HG03457 (cell line): Measurements from ENCODE around the gene CXCR5.

Experiments used
- ATAC-seq: cut with Tn5 transposase; IDR thresholded peaks from one replicate; pipeline ENCODE4 v1.9.1; 2021; ENCODE audit warnings: moderate number of reproducible peaks; ENCODE audit not compliant: unreplicated experiment

Gene CXCR5

DNA sequence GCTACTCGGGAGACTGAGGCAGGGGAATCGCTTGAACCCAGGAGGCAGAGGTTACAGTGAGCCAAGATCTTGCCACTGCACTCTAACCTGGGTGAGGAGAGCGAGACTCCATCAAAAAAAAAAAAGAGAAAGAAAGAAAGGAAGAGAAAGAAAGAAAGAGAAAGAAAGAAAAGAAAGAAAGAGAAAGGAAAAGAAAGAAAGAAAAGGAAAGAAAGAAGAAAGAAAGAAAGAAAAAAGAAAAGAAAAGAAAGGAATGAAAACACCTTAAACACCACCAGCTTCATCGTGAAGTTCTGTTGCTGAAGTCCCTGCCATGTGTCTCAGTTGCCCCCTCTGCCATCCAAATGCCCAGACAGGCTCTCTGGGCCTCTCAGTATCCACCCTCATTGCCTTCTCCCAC is 9.9 kb upstream of the CXCR5 start:
- ATAC-seq = no peak

DNA sequence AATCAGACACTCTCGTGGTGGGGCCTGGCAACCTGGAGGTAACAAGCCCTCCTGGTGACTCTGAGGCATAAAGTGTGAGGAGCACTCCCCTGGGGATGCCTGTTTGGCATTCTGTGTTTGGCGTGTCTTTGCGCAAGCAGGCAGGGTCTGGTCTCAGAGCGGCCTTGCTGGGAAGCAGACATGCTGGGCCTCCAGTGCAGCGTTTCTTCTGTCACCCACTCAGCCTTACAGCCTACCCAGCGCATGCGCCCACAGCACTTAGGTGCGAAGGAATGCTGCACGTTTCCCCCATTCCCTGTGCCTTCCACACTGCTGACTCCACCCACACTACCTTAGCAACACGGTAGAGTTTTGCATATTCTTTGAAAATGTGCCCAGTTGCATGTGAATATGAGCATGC is 7.4 kb upstream of the CXCR5 start:
- ATAC-seq = no peak

DNA sequence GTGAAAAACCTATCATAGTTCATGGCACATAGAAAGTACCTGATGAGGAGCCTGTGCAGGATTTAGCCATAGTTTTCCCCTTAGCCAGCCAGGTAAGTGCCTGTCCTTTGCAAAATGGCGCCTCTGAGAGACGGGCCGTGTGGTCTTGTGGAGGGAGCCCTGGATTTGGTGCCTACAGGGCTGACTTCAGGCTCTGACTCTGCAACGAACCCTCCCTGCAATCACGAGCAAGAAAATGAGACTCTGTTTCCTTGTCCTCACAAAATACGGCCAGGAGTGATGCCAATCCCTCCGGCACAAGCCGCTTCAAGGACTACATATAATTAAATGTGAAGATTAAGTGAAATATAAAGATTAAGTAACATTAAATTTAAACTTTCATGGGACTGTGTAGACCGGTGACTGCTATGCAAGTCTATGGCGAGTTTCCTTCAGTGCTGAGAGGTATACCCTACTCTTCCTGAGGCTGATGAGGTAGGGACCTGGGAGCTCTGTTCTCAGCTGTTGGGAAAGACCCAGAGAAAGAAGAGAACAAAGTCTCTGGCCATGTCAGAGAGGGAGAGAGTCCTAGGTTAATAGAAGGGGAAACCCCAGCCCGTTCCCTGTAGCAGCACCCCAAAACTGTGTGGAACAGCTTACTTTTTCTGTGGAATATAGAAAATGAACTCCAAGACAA is 6.1 kb upstream of the CXCR5 start:
- no peak for ATAC-seq

DNA sequence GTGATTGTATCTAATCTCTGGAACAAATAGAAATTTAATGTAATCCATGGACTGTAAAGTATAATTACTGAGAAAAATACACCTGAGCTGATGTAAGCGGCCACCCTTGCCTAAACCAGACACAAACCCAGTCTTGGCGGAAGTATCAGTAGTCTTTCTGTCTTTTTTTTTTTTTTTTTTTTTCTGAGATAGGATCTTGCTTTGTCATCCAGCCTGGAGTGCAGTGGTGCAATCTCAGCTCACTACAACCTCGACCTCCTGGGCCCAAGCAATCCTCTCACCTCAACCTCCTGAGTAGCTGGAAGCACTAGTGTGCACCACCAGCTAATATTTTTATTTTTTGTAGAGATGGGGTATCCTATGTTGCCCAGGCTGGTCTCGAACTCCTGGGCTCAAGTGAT is 5.5 kb upstream of the CXCR5 start:
- no peak for ATAC-seq

DNA sequence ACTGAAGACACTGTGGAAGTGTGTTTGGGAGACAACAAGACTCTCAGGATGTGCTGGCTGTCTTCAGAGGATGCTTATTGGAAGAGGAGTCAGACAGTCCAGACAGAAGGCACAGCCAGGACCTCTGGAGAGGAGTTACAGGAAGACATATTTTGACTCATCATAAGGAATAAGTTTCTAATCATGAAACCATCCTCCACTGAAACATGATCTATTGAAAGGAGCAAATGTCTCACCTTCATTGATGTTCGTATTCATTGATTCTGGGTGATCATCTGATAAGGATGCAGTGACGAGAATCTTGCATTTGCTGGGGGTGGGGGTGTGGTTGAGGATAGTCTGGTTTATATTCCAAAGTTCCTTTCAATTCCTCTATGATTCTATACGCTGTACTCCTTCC is 2.5 kb upstream of the CXCR5 start:
- no peak for ATAC-seq

DNA sequence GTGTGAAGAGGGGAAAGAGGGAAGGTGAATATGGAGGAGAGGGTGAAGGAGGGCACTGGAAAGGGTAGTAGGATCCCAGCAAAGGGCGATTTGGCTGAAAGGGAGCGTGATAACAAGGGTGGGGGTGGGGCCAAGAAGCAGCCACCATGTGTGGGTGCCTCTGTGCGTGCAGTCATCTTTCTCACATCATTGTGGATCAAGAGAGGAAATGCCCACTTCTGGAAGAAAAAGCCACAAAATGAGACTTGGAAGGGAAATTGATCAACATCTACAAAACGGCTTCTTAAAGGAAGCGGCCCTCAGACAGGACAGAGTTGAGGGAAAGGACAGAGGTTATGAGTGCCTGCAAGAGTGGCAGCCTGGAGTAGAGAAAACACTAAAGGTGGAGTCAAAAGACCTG is 1.2 kb upstream of the CXCR5 start:
- no peak for ATAC-seq

DNA sequence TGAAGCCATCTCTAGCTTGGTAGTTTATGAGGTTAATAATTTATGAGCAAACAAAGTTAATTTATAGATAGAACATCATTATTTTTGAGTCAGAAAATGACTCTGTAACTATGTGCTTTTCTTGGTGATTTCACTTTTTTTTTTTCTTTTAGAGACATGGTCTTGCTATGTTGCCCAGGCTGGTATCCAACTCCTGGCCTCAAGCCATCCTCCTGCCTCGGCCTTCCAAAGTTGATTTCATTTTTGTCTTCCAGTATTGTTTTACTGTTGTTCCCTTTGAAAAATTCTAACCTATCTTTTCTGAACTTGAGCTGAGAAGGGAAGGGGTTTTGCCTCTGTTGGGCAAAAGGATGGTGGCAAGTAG is 706 bp upstream of the CXCR5 start:
- no peak for ATAC-seq

DNA sequence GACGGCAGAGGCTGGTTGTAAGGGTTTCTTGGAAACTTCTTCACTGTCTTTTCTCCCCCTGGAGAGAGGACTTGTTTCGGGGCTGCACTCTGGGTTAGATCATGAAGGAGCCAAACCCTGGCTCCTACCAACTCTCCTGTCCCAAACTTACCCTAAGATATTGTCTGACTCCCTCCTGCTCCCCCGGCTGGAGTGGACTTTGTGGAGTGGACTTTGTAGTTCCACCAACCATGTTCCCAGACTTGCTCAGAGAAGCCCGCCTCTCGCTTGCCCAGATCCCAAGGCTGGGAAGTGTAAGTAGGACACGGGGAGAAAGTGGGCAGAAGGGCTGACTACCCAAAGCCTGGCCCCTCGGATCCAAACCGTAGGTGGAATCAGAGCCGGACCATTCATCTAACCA is 1.2 kb downstream of the CXCR5 start:
- no peak for ATAC-seq

DNA sequence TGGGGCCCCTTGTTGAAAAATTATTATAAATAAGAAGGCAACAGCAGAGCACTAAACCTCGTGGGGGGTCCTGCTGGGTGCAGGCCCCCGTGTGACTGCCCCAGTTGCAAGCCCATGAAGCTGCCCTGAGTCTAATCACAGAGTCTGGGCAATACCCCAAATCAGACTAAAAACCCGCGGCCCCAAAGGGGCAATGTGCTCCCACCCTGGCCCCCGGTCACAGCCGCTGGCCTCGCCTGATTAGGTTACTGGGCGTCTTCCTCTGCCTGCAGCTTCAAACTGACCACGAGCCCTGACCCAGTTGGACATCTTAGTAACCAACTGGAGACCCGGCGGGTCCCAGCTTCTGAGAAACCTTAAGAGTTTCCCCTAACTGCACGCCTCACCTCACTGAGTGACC is 1.6 kb downstream of the CXCR5 start:
- ATAC-seq = no peak

DNA sequence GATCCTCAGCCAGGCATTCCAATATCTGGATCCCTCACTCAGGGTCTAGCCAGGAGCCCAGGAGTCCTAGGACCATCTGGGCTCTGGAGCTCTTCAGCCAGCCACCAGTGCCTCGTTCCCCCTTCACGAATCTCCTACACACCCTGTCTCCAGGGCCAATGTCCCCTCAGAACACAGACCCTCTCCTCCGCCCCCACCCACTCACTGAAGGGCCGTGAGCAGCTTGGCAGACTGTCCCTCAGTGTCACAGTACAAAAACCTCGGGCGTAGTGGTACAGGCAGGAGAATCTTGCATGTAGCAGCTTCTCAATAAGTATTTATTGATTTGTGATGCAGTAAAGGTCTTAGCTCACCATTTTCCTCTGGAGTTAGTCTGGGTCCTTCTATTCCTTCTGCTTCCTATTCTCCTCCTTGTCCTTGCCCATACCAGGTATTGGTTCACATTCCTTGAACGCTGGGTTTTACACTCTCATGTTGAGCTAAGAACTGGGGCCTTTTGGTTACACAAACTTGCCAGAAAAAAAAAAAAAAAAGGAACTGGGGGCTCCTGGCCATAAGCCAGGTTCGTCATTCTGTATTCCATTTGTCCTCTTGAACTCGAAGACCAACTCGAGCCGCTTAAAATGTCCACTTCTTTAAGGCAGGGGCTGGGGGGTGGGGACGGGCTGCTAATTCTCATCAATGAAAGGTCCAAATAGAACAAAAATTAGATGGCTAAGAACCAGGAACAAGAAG is 2.3 kb downstream of the CXCR5 start:
- no peak for ATAC-seq

DNA sequence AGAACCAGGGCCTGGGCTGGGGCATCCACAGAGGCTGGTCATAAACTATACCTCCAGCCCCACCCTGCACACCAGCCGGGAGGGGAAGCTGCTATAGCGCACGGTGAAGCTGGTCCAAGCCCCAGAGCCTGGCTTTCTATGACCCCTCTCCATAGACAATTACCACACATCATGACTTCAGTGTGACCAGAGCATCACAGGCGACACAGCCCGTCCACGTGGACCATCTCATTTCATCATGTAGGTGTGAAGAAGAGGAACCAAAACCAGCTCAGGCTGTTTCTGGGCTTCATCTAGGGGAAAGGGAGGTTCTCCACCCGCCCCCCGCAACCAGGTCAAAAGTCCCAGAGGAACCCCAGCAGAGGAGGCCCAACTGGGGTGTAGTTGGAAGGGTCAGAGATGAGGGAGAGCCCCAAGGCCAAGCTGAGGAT is 3.0 kb downstream of the CXCR5 start:
- ATAC-seq = no peak

DNA sequence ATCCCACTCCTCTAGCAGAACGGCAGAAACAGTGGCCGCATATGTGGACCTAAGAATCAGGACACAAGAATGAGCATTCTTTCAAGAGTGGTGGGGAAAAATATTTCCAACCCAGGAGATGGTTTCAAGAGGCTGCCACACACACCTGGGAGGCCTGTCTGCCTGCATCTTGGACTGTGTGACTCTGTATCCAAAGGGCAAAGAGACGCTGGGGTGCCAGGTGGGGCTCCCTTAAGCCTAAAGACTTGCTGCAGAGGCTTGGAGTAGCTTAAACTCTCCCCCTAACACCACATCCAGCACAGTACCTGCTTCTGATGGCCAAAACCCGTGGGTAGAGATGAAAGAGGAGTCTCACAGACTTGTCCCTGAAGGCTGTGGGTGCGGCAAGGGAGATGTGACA is 3.5 kb downstream of the CXCR5 start:
- ATAC-seq = no peak

DNA sequence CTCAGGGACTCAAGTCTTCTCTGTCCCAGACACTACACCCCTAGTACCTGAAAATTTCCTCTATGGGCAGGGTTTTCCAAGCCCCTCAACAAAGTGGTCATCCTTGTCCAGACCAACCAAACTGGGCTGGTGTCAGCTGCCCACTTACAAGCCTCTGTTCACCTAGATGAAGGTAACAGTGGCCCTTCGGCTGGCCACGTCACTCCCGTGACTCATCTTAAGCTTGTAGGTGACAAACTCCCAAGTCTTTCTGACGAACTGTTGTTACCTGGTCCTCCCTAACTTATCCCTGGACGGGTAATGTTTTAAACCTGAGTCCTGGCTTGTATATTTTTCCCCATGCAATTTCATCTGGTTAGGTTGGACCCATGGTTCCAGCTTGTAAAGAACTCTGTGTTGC is 4.7 kb downstream of the CXCR5 start:
- ATAC-seq = no peak

DNA sequence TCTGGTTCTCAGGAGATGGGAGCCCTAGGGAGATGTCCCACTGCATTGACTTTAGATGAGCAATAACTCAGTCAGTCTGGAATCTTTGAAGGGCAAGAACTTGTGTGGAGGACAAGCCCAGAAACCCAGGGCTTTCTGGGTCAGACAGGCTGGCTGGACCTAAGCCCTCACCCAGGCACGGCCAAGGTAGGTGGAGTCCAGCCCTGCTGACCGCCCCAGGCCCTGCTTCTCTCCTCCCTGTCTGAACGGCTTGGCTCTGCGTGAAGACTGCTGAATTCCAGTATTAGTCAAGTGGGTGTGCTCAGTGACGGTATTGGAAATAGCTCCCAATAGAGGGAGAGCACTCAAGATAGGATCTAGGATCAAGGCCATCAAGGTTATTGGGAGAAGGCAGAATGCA is 6.1 kb downstream of the CXCR5 start:
- ATAC-seq = no peak

DNA sequence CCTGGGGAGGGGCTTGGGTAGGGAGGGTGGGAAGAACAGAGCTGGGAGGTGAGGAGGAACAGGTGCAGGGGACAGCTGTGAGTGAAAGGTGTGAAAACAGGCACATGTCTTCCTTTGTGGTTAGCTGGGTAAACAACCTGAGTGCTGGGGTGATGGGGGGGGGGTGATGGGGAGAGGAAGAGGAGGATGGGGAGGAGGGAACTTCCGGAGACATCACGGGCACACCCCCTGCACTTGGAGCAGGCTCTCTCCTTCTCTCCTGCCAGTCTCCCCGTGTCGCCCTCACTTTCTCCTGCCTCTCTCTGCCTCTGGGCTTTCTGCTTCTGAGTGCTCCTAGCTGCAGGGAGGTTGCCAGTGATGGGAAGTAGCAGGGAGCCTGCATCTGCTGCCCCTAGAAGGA is 8.8 kb downstream of the CXCR5 start:
- no peak for ATAC-seq

DNA sequence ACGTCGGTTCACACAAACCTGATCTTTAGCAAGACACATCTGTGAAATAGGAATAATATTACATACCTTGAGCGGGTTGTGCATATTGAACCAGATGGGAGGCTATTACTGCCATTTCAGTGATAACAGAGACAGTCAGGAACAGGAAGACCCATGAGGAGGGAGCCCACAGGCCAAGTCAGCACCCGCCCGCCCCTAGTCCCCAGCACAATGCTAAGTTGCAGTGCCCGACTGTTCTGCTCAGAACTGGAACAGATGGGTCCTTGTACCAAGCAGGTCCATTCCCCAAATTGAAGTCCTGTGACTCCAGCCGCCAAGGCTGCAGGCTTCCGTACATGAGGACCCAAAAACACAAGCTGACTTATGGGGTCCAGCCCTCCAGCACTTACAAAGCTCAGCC is 9.3 kb downstream of the CXCR5 start:
- ATAC-seq = no peak

DNA sequence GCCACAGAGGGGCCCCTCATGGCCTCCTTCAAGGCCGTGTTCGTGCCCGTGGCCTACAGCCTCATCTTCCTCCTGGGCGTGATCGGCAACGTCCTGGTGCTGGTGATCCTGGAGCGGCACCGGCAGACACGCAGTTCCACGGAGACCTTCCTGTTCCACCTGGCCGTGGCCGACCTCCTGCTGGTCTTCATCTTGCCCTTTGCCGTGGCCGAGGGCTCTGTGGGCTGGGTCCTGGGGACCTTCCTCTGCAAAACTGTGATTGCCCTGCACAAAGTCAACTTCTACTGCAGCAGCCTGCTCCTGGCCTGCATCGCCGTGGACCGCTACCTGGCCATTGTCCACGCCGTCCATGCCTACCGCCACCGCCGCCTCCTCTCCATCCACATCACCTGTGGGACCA is 10.0 kb downstream of the CXCR5 start:
- ATAC-seq = no peak

DNA sequence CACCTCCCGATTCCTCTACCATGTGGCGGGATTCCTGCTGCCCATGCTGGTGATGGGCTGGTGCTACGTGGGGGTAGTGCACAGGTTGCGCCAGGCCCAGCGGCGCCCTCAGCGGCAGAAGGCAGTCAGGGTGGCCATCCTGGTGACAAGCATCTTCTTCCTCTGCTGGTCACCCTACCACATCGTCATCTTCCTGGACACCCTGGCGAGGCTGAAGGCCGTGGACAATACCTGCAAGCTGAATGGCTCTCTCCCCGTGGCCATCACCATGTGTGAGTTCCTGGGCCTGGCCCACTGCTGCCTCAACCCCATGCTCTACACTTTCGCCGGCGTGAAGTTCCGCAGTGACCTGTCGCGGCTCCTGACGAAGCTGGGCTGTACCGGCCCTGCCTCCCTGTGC is 10.5 kb downstream of the CXCR5 start:
- ATAC-seq = no peak

DNA sequence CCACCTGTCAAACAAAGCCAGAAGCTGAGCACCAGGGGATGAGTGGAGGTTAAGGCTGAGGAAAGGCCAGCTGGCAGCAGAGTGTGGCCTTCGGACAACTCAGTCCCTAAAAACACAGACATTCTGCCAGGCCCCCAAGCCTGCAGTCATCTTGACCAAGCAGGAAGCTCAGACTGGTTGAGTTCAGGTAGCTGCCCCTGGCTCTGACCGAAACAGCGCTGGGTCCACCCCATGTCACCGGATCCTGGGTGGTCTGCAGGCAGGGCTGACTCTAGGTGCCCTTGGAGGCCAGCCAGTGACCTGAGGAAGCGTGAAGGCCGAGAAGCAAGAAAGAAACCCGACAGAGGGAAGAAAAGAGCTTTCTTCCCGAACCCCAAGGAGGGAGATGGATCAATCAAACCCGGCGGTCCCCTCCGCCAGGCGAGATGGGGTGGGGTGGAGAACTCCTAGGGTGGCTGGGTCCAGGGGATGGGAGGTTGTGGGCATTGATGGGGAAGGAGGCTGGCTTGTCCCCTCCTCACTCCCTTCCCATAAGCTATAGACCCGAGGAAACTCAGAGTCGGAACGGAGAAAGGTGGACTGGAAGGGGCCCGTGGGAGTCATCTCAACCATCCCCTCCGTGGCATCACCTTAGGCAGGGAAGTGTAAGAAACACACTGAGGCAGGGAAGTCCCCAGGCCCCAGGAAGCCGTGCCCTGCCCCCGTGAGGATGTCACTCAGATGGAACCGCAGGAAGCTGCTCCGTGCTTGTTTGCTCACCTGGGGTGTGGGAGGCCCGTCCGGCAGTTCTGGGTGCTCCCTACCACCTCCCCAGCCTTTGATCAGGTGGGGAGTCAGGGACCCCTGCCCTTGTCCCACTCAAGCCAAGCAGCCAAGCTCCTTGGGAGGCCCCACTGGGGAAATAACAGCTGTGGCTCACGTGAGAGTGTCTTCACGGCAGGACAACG is 11.7 kb downstream of the CXCR5 start:
- ATAC-seq = no peak

DNA sequence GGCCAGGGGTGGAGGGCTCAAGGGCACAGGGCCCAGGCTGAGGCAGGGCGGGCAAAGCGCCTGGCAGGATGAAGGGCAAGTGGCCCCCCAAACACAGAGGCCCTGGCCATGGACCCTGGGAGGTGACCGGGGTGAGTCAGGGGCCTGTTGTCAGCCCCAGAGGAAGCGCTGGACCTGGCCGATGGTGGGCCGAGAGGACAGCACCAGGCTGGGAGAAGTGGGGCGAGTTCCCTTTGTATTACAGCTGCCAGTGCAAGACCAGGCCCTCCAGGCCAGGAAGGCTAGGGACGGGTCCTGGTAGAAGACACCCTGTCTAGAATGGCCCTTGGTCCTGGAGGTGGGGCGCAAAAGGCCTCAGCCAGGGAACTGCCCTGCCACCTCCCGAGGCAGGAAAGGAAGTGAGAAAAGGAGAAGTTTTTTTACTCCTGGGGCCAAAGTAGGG is 12.8 kb downstream of the CXCR5 start:
- no peak for ATAC-seq

DNA sequence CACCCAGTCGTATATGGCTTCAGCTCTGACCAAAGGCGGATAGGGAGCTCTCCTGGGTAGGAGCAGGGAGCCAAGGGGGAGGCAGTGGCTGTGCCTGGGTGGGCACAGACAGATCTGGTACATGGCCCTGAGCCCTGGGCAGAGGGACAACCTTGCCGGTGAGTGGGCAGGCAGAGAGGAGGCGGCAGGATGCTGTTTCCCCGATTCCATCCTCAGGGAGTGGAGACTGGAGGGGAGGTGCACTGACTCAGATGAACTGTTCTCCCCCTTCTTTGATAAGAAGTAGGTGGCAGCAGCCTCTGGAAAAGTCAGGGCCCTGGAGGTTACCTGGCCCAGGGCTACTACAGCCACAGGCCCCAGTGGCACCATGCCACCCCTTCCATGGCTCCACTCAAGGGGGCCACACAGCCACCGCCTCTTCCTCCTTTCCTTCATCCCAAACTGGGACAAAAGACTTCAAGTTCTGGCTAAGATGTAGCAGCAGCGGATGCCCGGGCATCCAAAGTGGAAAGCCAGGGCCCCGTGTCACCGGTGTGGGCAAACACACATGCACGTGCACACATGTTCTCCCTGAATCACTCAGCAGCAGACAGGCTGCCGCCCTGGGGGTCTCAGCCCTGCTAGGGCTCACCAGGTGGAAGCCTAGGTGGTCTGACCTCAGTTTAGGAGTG is 13.4 kb downstream of the CXCR5 start:
- ATAC-seq = no peak
